ENCODE results near the gene ZDHHC21.

ZDHHC21 gene

GRCh38 chr9:14633148-14633547, 60.1 kb downstream of the ZDHHC21 start:
- ChIA-PET POLR2A (no interaction called here), CTCF (no interaction called here)
- no peak for DNase-seq (ENCODE audit: extremely low spot score)
- no peak for TF ChIP-seq CTCF (IDR thresholded peaks at IDR 0.05; ENCODE audit: control extremely low read depth, extremely low read depth, low read depth, missing control alignments)

GRCh38 chr9:14627513-14627912, 65.7 kb downstream of the ZDHHC21 start:
- DNase-seq (ENCODE audit: extremely low spot score): no peak
- TF ChIP-seq CTCF (IDR thresholded peaks at IDR 0.05; ENCODE audit: control extremely low read depth, extremely low read depth, low read depth, missing control alignments): no peak
- ChIA-PET CTCF (interaction anchor here (1.4 to 3.3 kb wide), 2 partner anchors 10 to 12 kb away, joined by 6 to 13 read pairs; no protein-coding TSS in a partner anchor), POLR2A (no interaction called here)

- no peak for DNase-seq (ENCODE audit: extremely low spot score)
- ChIA-PET POLR2A (no interaction called here), CTCF (interaction anchor here (0.9 to 1.3 kb wide), 3 partner anchors 70 to 150 kb away, joined by 3 to 6 read pairs (median 5); no protein-coding TSS in a partner anchor)
- TF ChIP-seq CTCF (IDR thresholded peaks at IDR 0.05; ENCODE audit: control extremely low read depth, extremely low read depth, low read depth, missing control alignments): no peak
Measured at GRCh38 chr9:14618836-14619420, 74.3 kb downstream of the ZDHHC21 start.

- DNase-seq (ENCODE audit: extremely low spot score): no peak
- ChIA-PET CTCF (interaction anchor here (1.4 to 3.9 kb wide), 11 partner anchors 10 to 154 kb away, joined by 3 to 65 read pairs (median 6); partner anchors contain the start of gene ZDHHC21), POLR2A (no interaction called here)
- TF ChIP-seq CTCF (IDR thresholded peaks at IDR 0.05; ENCODE audit: control extremely low read depth, extremely low read depth, low read depth, missing control alignments): peak; percentile 67
Measured at GRCh38 chr9:14616188-14616982, 76.8 kb downstream of the ZDHHC21 start.

GRCh38 chr9:14608540-14608939, 84.7 kb downstream of the ZDHHC21 start:
- POLR2A ChIA-PET: no interaction called here
- CTCF ChIA-PET: interaction anchor here (1.0 to 1.4 kb wide), 2 partner anchors 9 to 160 kb away, joined by 3 to 5 read pairs; no protein-coding TSS in a partner anchor
- TF ChIP-seq CTCF (IDR thresholded peaks at IDR 0.05; ENCODE audit: control extremely low read depth, extremely low read depth, low read depth, missing control alignments): no peak
- DNase-seq (ENCODE audit: extremely low spot score): no peak

- ChIA-PET POLR2A (no interaction called here), CTCF (interaction anchor here (1.0 to 1.6 kb wide), 2 partner anchors 19 to 171 kb away, joined by 3 to 4 read pairs; no protein-coding TSS in a partner anchor)
- DNase-seq (ENCODE audit: extremely low spot score): no peak
- TF ChIP-seq CTCF (IDR thresholded peaks at IDR 0.05; ENCODE audit: control extremely low read depth, extremely low read depth, low read depth, missing control alignments): no peak
Measured at GRCh38 chr9:14597171-14597799, 95.9 kb downstream of the ZDHHC21 start.

All from GM10248 (cell line).